K562 (cell line): ENCODE measurements around the gene CCDC78. TPM values are rescaled to one million over a fixed set of nuclear protein-coding genes. Genes with fewer than 3 reads are reported as not detected.

Source experiments
- ARNT ChIP-seq, 2 experiments: fragments of 450-650 bp; IDR thresholded peaks; 2 replicates each; pipeline ENCODE4 v1.6.1; 2016; ENCODE audit warnings: mild to moderate bottlenecking in 1 of 2
- CXXC5 ChIP-seq: fragments of 250-450 bp; sonication (Bioruptor Pico); IDR thresholded peaks from 2 replicates; pipeline ENCODE4 v1.8.0; 2022; ENCODE audit warnings: inconsistent platforms, mild to moderate bottlenecking, moderate library complexity
- ETV5 ChIP-seq: sonication (generic); formaldehyde crosslinking; IDR thresholded peaks from 2 replicates; pipeline ENCODE4 v1.4.0; 2020; ENCODE audit warnings: low read depth, mild to moderate bottlenecking, missing genetic modification reagents
- FOXA3 ChIP-seq, 2 experiments: fragments of 450-650 bp in 1 of 2; sonication (generic) in 1 of 2; formaldehyde crosslinking; IDR thresholded peaks in 1 of 2; conservative IDR thresholded peaks in 1 of 2; 2 replicates each; pipeline versions ENCODE4 v1.4.0 to v1.8.0; 2020 to 2022; ENCODE audit warnings: mild to moderate bottlenecking in 2 of 2, missing genetic modification reagents in 1 of 2
- HDAC1 ChIP-seq, 2 experiments: fragments of 450-650 bp; IDR thresholded peaks; 2 replicates each; pipeline ENCODE4 v1.6.1; 2016 to 2017; ENCODE audit warnings: inconsistent platforms in 1 of 2, mild to moderate bottlenecking in 1 of 2, moderate library complexity in 1 of 2
- HDAC3 ChIP-seq: fragments of 450-650 bp; IDR thresholded peaks from 2 replicates; pipeline ENCODE4 v1.6.1; 2018; ENCODE audit warnings: borderline replicate concordance, mild to moderate bottlenecking, moderate library complexity; ENCODE audit not compliant: partially characterized antibody
- MECOM ChIP-seq: fragments of 250-450 bp; sonication (Bioruptor Pico); IDR thresholded peaks from 2 replicates; pipeline ENCODE4 v1.8.0; 2022; ENCODE audit warnings: inconsistent platforms
- MTF1 ChIP-seq: fragments of 250-450 bp; sonication (Bioruptor Pico); IDR thresholded peaks from 2 replicates; pipeline ENCODE4 v1.9.0; 2021; ENCODE audit warnings: moderate library complexity, mild to moderate bottlenecking, inconsistent platforms, borderline replicate concordance
- PRPF4 ChIP-seq: fragments of 200-400 bp; formaldehyde crosslinking; IDR thresholded peaks from one replicate; pipeline ENCODE4 v1.6.1; 2017; ENCODE audit warnings: low read length, low read depth, mild to moderate bottlenecking; ENCODE audit not compliant: insufficient read depth, poor library complexity, severe bottlenecking
- RBBP5 ChIP-seq: fragments of 200-600 bp; sonication (generic); IDR thresholded peaks from 2 replicates; pipeline ENCODE4 v1.6.1; 2012; ENCODE audit warnings: borderline replicate concordance, mild to moderate bottlenecking, low read length, control low read depth, inconsistent platforms; ENCODE audit not compliant: insufficient read depth, poor library complexity, severe bottlenecking
- SIN3B ChIP-seq: fragments of 450-650 bp; IDR thresholded peaks from 2 replicates; pipeline ENCODE4 v1.6.1; 2017; ENCODE audit warnings: low read depth, mild to moderate bottlenecking, moderate library complexity
- SMAD1 ChIP-seq: fragments of 150-350 bp; IDR thresholded peaks from 2 replicates; pipeline ENCODE4 v1.6.1; 2014; ENCODE audit warnings: low read length, low read depth; ENCODE audit not compliant: partially characterized antibody
- SOX6 ChIP-seq: fragments of 450-650 bp; IDR thresholded peaks from 2 replicates; pipeline ENCODE4 v1.6.1; 2014; ENCODE audit warnings: mild to moderate bottlenecking
- SRSF3 ChIP-seq: fragments of 200-400 bp; formaldehyde crosslinking; IDR thresholded peaks from 2 replicates; pipeline ENCODE4 v1.6.1; 2016; ENCODE audit warnings: mild to moderate bottlenecking, low read length, moderate library complexity; ENCODE audit not compliant: insufficient read depth
- ZBED1 ChIP-seq: IDR thresholded peaks from 2 replicates; pipeline ENCODE4 v1.6.1; 2014
- ZFP36 ChIP-seq: fragments of 150-350 bp; IDR thresholded peaks from 2 replicates; pipeline ENCODE4 v1.6.1; 2018; ENCODE audit warnings: low read length, low read depth; ENCODE audit not compliant: partially characterized antibody
- ZNF197 ChIP-seq: fragments of 200-800 bp; sonication (Bioruptor generic); IDR thresholded peaks from 2 replicates; pipeline ENCODE4 v1.6.1; 2016; ENCODE audit warnings: low read depth, missing genetic modification characterization, missing compliant biosample characterization
- polyA plus RNA-seq, 8 experiments: library from polyadenylated mRNA; depleted of rRNA in 4 of 8; stranded (reverse) in 5 of 8; unstranded in 3 of 8; fragments of >200 nt; fragmentation: Nextera tagmentation in 2 of 8; fragmentation: Illumina TruSeq in 1 of 8; extraction: Ambion mirVana in 2 of 8; extraction: Trizol in 1 of 8; gene quantifications; 2 replicates each; pipeline versions ENCODE4 v1.2.1 to v1.2.3, GENCODE V29; 2011 to 2014; ENCODE audit warnings: inconsistent platforms in 1 of 8, missing spikeins in 1 of 8
- total RNA-seq, 7 experiments: library from RNA; depleted of rRNA in 6 of 7; stranded (reverse); fragments of >200 nt in 6 of 7; fragmentation: Illumina TruSeq in 2 of 7; extraction: Trizol in 2 of 7; gene quantifications; 2 replicates each; pipeline versions ENCODE4 v1.2.1 to v1.2.3, GENCODE V29; 2011 to 2021; ENCODE audit warnings: low replicate concordance in 1 of 7
- TF ChIP-seq, protein P1 (sequence below): sonication (generic); formaldehyde crosslinking; IDR thresholded peaks from 2 replicates; pipeline ENCODE4 v1.8.0; 2022; ENCODE audit warnings: missing genetic modification reagents, mild to moderate bottlenecking, borderline replicate concordance
- TF ChIP-seq, protein P2 (sequence below): fragments of 450-650 bp; IDR thresholded peaks from 2 replicates; pipeline ENCODE4 v1.6.1; 2018; ENCODE audit warnings: mild to moderate bottlenecking, low read depth; ENCODE audit not compliant: partially characterized antibody
- TF ChIP-seq, protein P3 (sequence below): sonication (generic); formaldehyde crosslinking; IDR thresholded peaks from 2 replicates; pipeline ENCODE4 v1.8.1; 2023; ENCODE audit warnings: mild to moderate bottlenecking, missing genetic modification reagents, moderate library complexity

The CCDC78 gene
- total and polyA plus RNA-seq, 9 of the 15 experiments (the other 6 are each of a cell fraction or from before 2014, with no cell fraction given): 0.24 to 17.7 (median 2.9) TPM

DNA sequence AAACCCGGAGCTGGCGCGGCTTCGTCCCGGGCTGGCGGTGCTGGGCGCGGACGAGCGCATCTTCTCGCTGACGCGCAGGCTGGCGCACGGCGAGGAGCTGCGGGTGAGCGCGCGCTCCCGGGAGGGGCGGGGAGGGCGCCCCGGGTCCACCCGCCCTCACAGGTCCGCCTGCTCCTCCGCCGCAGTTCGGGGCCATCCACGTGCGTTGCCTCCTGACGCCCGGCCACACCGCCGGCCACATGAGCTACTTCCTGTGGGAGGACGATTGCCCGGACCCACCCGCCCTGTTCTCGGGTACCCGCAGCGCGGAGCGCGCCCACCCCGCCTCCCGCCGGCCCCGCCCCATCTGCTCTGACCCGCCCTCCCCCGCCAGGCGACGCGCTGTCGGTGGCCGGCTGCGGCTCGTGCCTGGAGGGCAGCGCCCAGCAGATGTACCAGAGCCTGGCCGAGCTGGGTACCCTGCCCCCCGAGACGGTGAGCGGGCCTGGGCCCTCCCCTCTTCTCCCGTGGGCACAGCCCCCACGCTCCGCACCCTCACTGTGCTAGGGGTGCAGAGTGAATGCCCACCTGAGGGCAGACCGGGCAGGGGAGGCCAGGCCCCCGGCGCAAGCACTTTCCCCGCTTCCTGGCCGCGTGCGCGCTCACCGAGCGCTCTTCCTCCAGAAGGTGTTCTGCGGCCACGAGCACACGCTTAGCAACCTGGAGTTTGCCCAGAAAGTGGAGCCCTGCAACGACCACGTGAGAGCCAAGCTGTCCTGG lies 2.1 kb upstream of the CCDC78 start (continued):
- TF ChIP-seq MECOM (CRISPR knock-in tag) (no peak), CXXC5 (CRISPR knock-in tag) (peak; percentile 81), FOXA3 (CRISPR knock-in tag; conservative IDR thresholded peaks at IDR 0.05 in 1 of 2, IDR thresholded peaks at IDR 0.05 in 1 of 2) (no peak; a peak in 1 of 4 replicates), ZNF197 (CRISPR knock-in tag) (no peak), PRPF4 (no peak), MTF1 (CRISPR knock-in tag) (no peak), HDAC3 (no peak), ETV5 (no peak), ZFP36 (no peak), ZBED1 (0 out of 2 replicates have a peak, but pooled peaks have one; percentile 22), ARNT (IDR thresholded peaks at IDR 0.05) (no peak), RBBP5 (peak; percentile 21), SMAD1 (no peak), SOX6 (no peak), HDAC1 (IDR thresholded peaks at IDR 0.05) (peak in 1 of 2 experiments; percentile 40; a peak in 2 of 4 replicates), SRSF3 (no peak), SIN3B (no peak)
- TF ChIP-seq, protein P1, sequence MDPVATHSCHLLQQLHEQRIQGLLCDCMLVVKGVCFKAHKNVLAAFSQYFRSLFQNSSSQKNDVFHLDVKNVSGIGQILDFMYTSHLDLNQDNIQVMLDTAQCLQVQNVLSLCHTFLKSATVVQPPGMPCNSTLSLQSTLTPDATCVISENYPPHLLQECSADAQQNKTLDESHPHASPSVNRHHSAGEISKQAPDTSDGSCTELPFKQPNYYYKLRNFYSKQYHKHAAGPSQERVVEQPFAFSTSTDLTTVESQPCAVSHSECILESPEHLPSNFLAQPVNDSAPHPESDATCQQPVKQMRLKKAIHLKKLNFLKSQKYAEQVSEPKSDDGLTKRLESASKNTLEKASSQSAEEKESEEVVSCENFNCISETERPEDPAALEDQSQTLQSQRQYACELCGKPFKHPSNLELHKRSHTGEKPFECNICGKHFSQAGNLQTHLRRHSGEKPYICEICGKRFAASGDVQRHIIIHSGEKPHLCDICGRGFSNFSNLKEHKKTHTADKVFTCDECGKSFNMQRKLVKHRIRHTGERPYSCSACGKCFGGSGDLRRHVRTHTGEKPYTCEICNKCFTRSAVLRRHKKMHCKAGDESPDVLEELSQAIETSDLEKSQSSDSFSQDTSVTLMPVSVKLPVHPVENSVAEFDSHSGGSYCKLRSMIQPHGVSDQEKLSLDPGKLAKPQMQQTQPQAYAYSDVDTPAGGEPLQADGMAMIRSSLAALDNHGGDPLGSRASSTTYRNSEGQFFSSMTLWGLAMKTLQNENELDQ: no peak
- TF ChIP-seq, protein P2, sequence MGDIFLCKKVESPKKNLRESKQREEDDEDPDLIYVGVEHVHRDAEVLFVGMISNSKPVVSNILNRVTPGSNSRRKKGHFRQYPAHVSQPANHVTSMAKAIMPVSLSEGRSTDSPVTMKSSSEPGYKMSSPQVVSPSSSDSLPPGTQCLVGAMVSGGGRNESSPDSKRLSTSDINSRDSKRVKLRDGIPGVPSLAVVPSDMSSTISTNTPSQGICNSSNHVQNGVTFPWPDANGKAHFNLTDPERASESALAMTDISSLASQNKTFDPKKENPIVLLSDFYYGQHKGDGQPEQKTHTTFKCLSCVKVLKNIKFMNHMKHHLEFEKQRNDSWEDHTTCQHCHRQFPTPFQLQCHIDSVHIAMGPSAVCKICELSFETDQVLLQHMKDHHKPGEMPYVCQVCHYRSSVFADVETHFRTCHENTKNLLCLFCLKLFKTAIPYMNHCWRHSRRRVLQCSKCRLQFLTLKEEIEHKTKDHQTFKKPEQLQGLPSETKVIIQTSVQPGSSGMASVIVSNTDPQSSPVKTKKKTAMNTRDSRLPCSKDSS: no peak
- TF ChIP-seq, protein P3, sequence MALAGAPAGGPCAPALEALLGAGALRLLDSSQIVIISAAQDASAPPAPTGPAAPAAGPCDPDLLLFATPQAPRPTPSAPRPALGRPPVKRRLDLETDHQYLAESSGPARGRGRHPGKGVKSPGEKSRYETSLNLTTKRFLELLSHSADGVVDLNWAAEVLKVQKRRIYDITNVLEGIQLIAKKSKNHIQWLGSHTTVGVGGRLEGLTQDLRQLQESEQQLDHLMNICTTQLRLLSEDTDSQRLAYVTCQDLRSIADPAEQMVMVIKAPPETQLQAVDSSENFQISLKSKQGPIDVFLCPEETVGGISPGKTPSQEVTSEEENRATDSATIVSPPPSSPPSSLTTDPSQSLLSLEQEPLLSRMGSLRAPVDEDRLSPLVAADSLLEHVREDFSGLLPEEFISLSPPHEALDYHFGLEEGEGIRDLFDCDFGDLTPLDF (CRISPR knock-in tag): no peak
